ENCODE measurements around the gene C17orf78.

Gene C17orf78

DNA sequence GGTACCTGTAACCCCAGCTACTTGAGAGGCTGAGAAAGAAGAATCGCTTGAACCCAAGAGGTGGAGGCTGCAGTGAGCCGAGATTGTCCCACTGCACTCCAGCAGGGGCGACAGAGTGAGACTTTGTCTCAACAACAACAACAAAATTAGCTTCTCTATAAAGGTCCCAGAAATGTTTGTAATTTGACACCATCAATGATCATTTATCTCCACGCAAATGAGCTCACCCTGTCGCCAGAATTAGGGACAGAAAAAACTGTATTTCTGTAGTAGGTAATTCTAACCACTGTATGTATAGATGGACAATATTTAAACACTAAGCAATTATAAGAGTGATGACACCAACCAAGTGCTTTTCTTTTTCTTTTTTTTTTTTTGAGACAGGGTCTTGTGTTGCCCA is 10.7 kb downstream of the C17orf78 start:
- no peak for DNase-seq
- H3K27ac ChIP-seq (ENCODE audit: insufficient read depth in 1 of 2, low read depth in 1 of 2, low read length in 2 of 2, poor library complexity in 1 of 2, severe bottlenecking in 2 of 2): no peak overlapping the region
- ChIA-PET POLR2A (no interaction called here), CTCF (interaction anchor here (1.3 to 1.8 kb wide), 3 partner anchors 11 to 13 kb away, joined by 3 to 9 read pairs (median 5); partner anchors contain the start of gene C17orf78)
- 90% methylated on average over 2 of the region's 5 CpGs for WGBS (ENCODE audit: insufficient coverage)
- H3K4me3 ChIP-seq (ENCODE audit: control insufficient read depth in 1 of 7, extremely low read depth in 1 of 7, insufficient read depth in 4 of 7, low read depth in 2 of 7, low read length in 6 of 7): no peak overlapping the region
- no peaks in the 10 kb centered on the region for H3K27me3 ChIP-seq (replicated peaks in 2 of 5; ENCODE audit: control insufficient read depth in 4 of 5, insufficient read depth in 5 of 5, low read length in 4 of 5)
- H3K36me3 ChIP-seq (ENCODE audit: control insufficient read depth in 4 of 4, insufficient read depth in 4 of 4, low read length in 3 of 4): no peaks in the 10 kb centered on the region
- H3K4me1 ChIP-seq (ENCODE audit: control extremely low read depth in 1 of 4, control insufficient read depth in 4 of 4, insufficient read depth in 4 of 4, low read length in 3 of 4): no peaks in the 10 kb centered on the region
- no peaks in the 10 kb centered on the region for H3K9me3 ChIP-seq (ENCODE audit: control extremely low read depth in 1 of 5, control insufficient read depth in 4 of 5, insufficient read depth in 2 of 5, low read depth in 1 of 5, low read length in 4 of 5)

DNA sequence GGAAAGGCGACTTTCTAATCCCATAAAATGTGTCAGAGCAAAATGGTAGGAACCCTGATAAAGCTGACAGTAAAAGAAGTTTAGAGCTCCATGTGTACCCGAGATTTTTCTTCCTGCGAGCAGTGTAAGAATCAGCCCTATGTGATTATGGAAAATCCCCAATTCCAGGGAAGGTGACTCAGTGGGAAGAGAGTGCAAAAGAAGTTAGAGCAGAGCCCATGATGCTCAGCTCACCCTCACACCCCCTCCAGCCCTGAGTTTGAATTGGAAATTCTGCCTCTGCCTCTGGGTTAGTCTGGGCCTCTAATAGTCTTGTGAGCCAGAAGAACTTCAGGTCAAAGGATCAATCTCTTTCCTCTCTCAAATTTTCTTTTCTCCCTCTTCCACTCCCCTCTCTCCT is 12.5 kb downstream of the C17orf78 start:
- H3K4me1 ChIP-seq (ENCODE audit: control extremely low read depth in 1 of 4, control insufficient read depth in 4 of 4, insufficient read depth in 4 of 4, low read length in 3 of 4): no peaks in the 10 kb centered on the region
- H3K27me3 ChIP-seq (replicated peaks in 2 of 5; ENCODE audit: control insufficient read depth in 4 of 5, insufficient read depth in 5 of 5, low read length in 4 of 5): no peaks in the 10 kb centered on the region
- no peaks in the 10 kb centered on the region for H3K9me3 ChIP-seq (ENCODE audit: control extremely low read depth in 1 of 5, control insufficient read depth in 4 of 5, insufficient read depth in 2 of 5, low read depth in 1 of 5, low read length in 4 of 5)
- ChIA-PET POLR2A (no interaction called here), CTCF (interaction anchor here (0.9 to 1.1 kb wide), 2 partner anchors 10 to 12 kb away, joined by 3 to 6 read pairs; partner anchors contain the start of gene C17orf78)
- no peaks in the 10 kb centered on the region for H3K36me3 ChIP-seq (ENCODE audit: control insufficient read depth in 4 of 4, insufficient read depth in 4 of 4, low read length in 3 of 4)
- no peak for DNase-seq
- WGBS (ENCODE audit: insufficient coverage): 98% methylated on average over 3 of the region's 3 CpGs
- no peak overlapping the region for H3K4me3 ChIP-seq (ENCODE audit: control insufficient read depth in 1 of 7, extremely low read depth in 1 of 7, insufficient read depth in 4 of 7, low read depth in 2 of 7, low read length in 6 of 7)
- no peak overlapping the region for H3K27ac ChIP-seq (ENCODE audit: insufficient read depth in 1 of 2, low read depth in 1 of 2, low read length in 2 of 2, poor library complexity in 1 of 2, severe bottlenecking in 2 of 2)

- Histone ChIP-seq H3K9me3 (ENCODE audit: control extremely low read depth in 1 of 5, control insufficient read depth in 4 of 5, insufficient read depth in 2 of 5, low read depth in 1 of 5, low read length in 4 of 5) (no peaks in the 10 kb centered on the region), H3K4me3 (ENCODE audit: control insufficient read depth in 1 of 7, extremely low read depth in 1 of 7, insufficient read depth in 4 of 7, low read depth in 2 of 7, low read length in 6 of 7) (no peak overlapping the region), H3K27ac (ENCODE audit: insufficient read depth in 1 of 2, low read depth in 1 of 2, low read length in 2 of 2, poor library complexity in 1 of 2, severe bottlenecking in 2 of 2) (no peak overlapping the region), H3K4me1 (ENCODE audit: control extremely low read depth in 1 of 4, control insufficient read depth in 4 of 4, insufficient read depth in 4 of 4, low read length in 3 of 4) (no peaks in the 10 kb centered on the region), H3K27me3 (replicated peaks in 2 of 5; ENCODE audit: control insufficient read depth in 4 of 5, insufficient read depth in 5 of 5, low read length in 4 of 5) (no peaks in the 10 kb centered on the region), H3K36me3 (ENCODE audit: control insufficient read depth in 4 of 4, insufficient read depth in 4 of 4, low read length in 3 of 4) (no peaks in the 10 kb centered on the region)
- ChIA-PET POLR2A (no interaction called here), CTCF (no interaction called here)
- WGBS (ENCODE audit: insufficient coverage): 100% methylated on average over 2 of the region's 4 CpGs
- DNase-seq: no peak
Measured at GRCh38 chr17:37389160-37389559, 13.4 kb downstream of the C17orf78 start.

GRCh38 chr17:37391146-37391545 is 15.4 kb downstream of the C17orf78 start:
- DNase-seq: no peak
- WGBS (ENCODE audit: insufficient coverage): 90% methylated on average over 4 of the region's 6 CpGs
- POLR2A ChIA-PET: no interaction called here

DNA sequence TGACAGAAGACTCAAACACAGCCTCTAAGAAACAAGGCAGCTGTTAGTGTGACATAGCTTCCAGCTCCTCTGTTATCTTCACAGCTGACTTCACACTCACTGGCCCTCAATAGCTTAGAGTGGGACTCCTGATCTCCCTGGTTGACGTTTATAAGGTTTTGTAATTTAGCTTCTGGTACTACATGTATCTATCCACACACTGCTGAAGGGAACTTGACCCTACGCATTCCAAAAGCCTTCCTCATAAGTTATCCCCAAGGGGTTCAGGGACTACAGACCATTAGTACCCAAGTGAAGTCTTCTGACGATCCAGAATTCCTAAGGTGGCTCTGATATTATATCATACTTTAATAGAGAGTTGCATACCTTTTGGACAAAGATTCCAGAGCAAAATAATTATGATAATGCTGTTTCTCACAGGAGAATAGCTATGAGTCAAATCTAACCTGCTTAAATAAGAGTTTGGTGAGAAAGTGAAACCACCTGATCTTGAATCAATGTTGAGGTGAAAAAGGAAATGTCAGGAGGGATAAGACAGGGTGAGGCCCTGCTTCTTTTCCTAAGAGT is 16.3 kb downstream of the C17orf78 start:
- H3K36me3 ChIP-seq (ENCODE audit: control insufficient read depth in 4 of 4, insufficient read depth in 4 of 4, low read length in 3 of 4): no peaks in the 10 kb centered on the region
- no CpG with 5 or more reads among the region's 3 CpGs for WGBS (ENCODE audit: insufficient coverage)
- ChIA-PET CTCF (interaction anchor here (0.9 to 1.4 kb wide), 4 partner anchors 9 to 92 kb away, joined by 3 read pairs; no protein-coding TSS in a partner anchor), POLR2A (no interaction called here)
- H3K27ac ChIP-seq (ENCODE audit: insufficient read depth in 1 of 2, low read depth in 1 of 2, low read length in 2 of 2, poor library complexity in 1 of 2, severe bottlenecking in 2 of 2): no peak overlapping the region
- no peak for DNase-seq
- H3K27me3 ChIP-seq (replicated peaks in 2 of 5; ENCODE audit: control insufficient read depth in 4 of 5, insufficient read depth in 5 of 5, low read length in 4 of 5): no peaks in the 10 kb centered on the region
- no peak overlapping the region for H3K4me3 ChIP-seq (ENCODE audit: control insufficient read depth in 1 of 7, extremely low read depth in 1 of 7, insufficient read depth in 4 of 7, low read depth in 2 of 7, low read length in 6 of 7)
- no peaks in the 10 kb centered on the region for H3K4me1 ChIP-seq (ENCODE audit: control extremely low read depth in 1 of 4, control insufficient read depth in 4 of 4, insufficient read depth in 4 of 4, low read length in 3 of 4)
- H3K9me3 ChIP-seq (ENCODE audit: control extremely low read depth in 1 of 5, control insufficient read depth in 4 of 5, insufficient read depth in 2 of 5, low read depth in 1 of 5, low read length in 4 of 5): no peaks in the 10 kb centered on the region

More at GRCh38 chr17:37391146-37391545, 15.4 kb downstream of the C17orf78 start:
- no peaks in the 10 kb centered on the region for H3K36me3 ChIP-seq (ENCODE audit: control insufficient read depth in 4 of 4, insufficient read depth in 4 of 4, low read length in 3 of 4)
- H3K9me3 ChIP-seq (ENCODE audit: control extremely low read depth in 1 of 5, control insufficient read depth in 4 of 5, insufficient read depth in 2 of 5, low read depth in 1 of 5, low read length in 4 of 5): no peaks in the 10 kb centered on the region
- H3K4me1 ChIP-seq (ENCODE audit: control extremely low read depth in 1 of 4, control insufficient read depth in 4 of 4, insufficient read depth in 4 of 4, low read length in 3 of 4): no peaks in the 10 kb centered on the region
- no peak overlapping the region for H3K27ac ChIP-seq (ENCODE audit: insufficient read depth in 1 of 2, low read depth in 1 of 2, low read length in 2 of 2, poor library complexity in 1 of 2, severe bottlenecking in 2 of 2)
- H3K4me3 ChIP-seq (ENCODE audit: control insufficient read depth in 1 of 7, extremely low read depth in 1 of 7, insufficient read depth in 4 of 7, low read depth in 2 of 7, low read length in 6 of 7): no peak overlapping the region
- no peaks in the 10 kb centered on the region for H3K27me3 ChIP-seq (replicated peaks in 2 of 5; ENCODE audit: control insufficient read depth in 4 of 5, insufficient read depth in 5 of 5, low read length in 4 of 5)
- CTCF ChIA-PET: interaction anchor here (0.5 to 1.4 kb wide), 6 partner anchors 13 to 210 kb away, joined by 3 read pairs; no protein-coding TSS in a partner anchor

DNA sequence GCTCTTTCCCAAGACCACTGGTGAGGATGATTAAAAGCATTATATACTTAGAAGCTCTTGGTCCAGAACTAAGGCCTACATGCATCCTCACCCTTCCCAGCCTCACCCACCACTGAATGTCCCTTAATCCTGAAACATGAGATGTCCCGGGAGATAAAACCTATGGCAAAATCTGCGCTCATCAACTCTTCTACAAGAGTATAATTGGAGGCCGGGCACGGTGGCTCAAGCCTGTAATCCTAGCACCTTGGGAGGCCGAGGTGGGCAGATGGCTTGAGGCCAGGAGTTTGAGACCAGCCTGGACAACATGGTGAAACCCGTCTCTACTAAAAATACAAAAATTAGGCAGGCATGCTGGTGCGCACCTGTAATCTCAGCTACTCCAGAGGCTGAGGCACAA is 17.6 kb downstream of the C17orf78 start:
- Histone ChIP-seq H3K27ac (ENCODE audit: insufficient read depth in 1 of 2, low read depth in 1 of 2, low read length in 2 of 2, poor library complexity in 1 of 2, severe bottlenecking in 2 of 2) (no peak overlapping the region), H3K36me3 (ENCODE audit: control insufficient read depth in 4 of 4, insufficient read depth in 4 of 4, low read length in 3 of 4) (no peaks in the 10 kb centered on the region), H3K4me3 (ENCODE audit: control insufficient read depth in 1 of 7, extremely low read depth in 1 of 7, insufficient read depth in 4 of 7, low read depth in 2 of 7, low read length in 6 of 7) (no peak overlapping the region), H3K4me1 (ENCODE audit: control extremely low read depth in 1 of 4, control insufficient read depth in 4 of 4, insufficient read depth in 4 of 4, low read length in 3 of 4) (no peaks in the 10 kb centered on the region), H3K27me3 (replicated peaks in 2 of 5; ENCODE audit: control insufficient read depth in 4 of 5, insufficient read depth in 5 of 5, low read length in 4 of 5) (no peaks in the 10 kb centered on the region), H3K9me3 (ENCODE audit: control extremely low read depth in 1 of 5, control insufficient read depth in 4 of 5, insufficient read depth in 2 of 5, low read depth in 1 of 5, low read length in 4 of 5) (no peaks in the 10 kb centered on the region)
- no peak for DNase-seq
- WGBS (ENCODE audit: insufficient coverage): 100% methylated on average over 6 of the region's 7 CpGs
- ChIA-PET CTCF (no interaction called here), POLR2A (no interaction called here)

DNA sequence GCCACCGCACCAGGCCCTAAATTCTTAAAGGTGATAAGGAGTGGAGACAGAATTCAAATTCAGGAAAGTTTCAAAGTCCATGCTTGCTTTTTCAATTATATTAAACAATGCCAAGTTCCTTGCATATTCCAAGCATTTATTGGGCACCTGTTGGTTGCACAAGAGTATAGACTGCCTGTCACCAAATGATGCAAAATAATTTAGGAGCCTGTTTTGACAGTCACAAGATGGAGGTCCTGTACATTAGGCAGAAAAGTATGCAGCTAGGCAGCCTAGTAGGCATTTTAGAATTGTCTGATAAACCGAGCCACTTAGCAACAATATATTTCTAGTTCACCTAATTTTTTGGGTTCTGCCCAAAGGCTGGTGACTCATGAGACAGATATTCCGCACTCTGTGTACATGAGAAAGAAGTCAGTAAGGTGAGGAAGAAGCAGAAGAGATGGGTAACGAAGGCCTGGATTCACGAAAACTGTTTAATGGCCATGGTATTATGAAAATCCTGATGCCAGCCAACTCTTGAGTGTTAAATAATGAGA is 23.5 kb downstream of the C17orf78 start:
- H3K4me3 ChIP-seq (ENCODE audit: control insufficient read depth in 1 of 7, extremely low read depth in 1 of 7, insufficient read depth in 4 of 7, low read depth in 2 of 7, low read length in 6 of 7): no peak overlapping the region
- no peak for DNase-seq
- no peaks in the 10 kb centered on the region for H3K4me1 ChIP-seq (ENCODE audit: control extremely low read depth in 1 of 4, control insufficient read depth in 4 of 4, insufficient read depth in 4 of 4, low read length in 3 of 4)
- 100% methylated on average over 3 of the region's 5 CpGs for WGBS (ENCODE audit: insufficient coverage)
- no peak overlapping the region for H3K27ac ChIP-seq (ENCODE audit: insufficient read depth in 1 of 2, low read depth in 1 of 2, low read length in 2 of 2, poor library complexity in 1 of 2, severe bottlenecking in 2 of 2)
- ChIA-PET POLR2A (no interaction called here), CTCF (interaction anchor here (2.6 kb wide), 1 partner anchor 24 kb away, joined by 35 read pairs; the partner anchor contains the start of gene C17orf78)
- no peaks in the 10 kb centered on the region for H3K27me3 ChIP-seq (replicated peaks in 2 of 5; ENCODE audit: control insufficient read depth in 4 of 5, insufficient read depth in 5 of 5, low read length in 4 of 5)
- no peaks in the 10 kb centered on the region for H3K9me3 ChIP-seq (ENCODE audit: control extremely low read depth in 1 of 5, control insufficient read depth in 4 of 5, insufficient read depth in 2 of 5, low read depth in 1 of 5, low read length in 4 of 5)
- H3K36me3 ChIP-seq (ENCODE audit: control insufficient read depth in 4 of 4, insufficient read depth in 4 of 4, low read length in 3 of 4): no peaks in the 10 kb centered on the region

All from common myeloid progenitor, CD34-positive (primary cell).